Activated CD8-positive, alpha-beta memory T cell treated with anti-CD3 and anti-CD28 coated beads for 24 hours (primary cell): ENCODE results near the gene TCP1.
"Not testable (repeated sequence)": the region's sequence is repeated elsewhere in the genome, so short reads cannot be mapped to it uniquely, and the experiment has no call there.

Source experiments
- DNase-seq: peaks from one replicate; pipeline ENCODE4 v3.0.0-alpha.2; 2020

The TCP1 gene

DNA sequence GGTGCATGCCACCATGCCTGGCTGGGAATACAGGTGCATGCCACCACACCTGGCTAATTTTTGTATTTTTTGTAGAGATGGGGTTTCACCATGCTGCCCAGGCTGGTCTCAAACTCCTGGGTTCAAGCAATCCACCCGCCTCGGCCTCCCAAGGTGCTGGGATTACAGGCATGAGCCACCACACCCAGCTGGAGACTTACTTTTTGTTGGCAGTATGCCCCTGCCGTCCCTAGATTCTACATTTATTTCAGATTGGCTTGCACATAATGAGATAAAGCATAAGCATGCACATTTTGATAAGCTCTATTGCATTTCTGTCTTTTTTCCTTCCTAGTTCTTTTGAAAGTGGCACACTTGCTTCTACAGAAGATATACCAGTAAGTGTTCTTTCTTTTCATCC is 27.4 kb upstream of the TCP1 start:
- not testable (repeated sequence) for DNase-seq

DNA sequence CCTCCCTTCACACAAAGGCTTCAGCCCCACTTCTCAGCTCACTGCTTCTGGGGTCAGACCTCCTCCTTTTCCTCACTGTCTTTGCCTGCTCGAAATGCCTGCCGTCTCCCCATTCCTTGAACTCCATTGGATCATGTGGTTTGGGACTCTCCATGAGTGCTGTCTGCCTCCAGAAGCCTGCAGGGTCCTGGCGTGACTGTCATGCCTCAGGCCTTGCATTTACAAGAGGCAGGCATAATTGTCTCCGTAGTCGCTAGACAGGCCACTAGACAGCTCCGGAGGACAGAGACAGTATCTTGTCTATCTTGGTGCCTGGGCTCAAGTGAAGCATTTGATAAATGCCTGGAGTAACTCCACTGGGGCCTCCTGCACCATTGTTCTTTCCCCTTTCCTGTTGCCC is 26.0 kb upstream of the TCP1 start:
- no peak for DNase-seq

DNA sequence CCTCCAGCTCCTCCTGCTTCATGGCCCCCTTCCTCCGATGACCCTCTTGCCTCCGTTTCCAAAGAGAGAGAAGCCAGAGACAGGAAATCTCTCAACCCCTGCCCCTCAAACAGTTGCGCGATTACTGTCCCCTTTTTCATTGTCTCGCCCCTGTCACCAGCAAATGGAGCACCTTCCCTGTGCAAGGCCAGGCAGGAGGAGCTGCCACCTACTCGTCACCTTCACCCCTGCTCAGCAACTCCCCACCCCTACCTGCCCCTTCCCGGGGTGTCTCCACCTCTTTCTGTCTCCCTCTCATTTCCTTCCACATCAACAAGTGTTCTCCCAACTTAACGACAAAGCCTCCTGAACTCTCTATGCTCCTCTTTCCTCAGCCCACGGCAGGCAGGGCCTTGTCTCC is 24.4 kb upstream of the TCP1 start:
- DNase-seq, result no peak

DNA sequence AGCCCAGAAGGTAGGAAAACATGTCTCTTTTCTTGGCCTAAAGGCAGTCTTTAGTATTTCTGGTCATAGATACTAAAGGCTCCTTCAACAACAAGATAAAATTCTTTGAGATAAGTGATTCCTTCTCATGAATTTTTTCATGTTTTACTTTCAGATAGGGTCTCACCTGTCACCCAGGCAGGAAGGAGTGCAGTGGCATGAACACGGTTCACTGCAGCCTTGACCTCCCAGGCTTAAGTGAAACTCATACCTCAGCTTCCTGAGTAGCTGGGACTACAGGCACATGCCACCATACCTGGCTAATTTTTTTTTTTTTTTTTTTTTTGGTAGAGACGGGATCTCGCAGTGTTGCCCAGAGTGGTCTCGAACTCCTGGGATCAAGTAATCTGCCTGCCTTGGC is 19.7 kb upstream of the TCP1 start:
- DNase-seq, result no peak

DNA sequence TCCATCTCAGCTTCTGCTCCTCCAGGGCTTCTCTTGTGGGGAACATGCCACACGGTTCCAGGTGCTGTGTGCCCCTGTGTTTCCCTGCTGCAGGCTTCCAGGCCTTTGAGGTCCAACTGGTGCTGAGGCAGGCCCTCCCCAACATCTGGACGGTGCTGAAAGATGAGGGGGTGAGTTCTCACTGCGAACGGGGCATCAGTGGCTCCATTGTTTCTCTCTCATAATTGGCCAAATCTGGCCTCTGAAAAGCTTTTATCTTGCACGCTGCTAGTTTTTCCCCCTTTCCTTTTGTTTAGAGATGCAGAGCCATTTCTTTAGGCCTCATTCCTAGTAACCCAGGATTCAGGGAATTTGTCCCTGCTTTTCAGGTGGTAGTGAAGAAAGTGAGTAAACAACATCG is 19.2 kb upstream of the TCP1 start:
- no peak for DNase-seq

DNA sequence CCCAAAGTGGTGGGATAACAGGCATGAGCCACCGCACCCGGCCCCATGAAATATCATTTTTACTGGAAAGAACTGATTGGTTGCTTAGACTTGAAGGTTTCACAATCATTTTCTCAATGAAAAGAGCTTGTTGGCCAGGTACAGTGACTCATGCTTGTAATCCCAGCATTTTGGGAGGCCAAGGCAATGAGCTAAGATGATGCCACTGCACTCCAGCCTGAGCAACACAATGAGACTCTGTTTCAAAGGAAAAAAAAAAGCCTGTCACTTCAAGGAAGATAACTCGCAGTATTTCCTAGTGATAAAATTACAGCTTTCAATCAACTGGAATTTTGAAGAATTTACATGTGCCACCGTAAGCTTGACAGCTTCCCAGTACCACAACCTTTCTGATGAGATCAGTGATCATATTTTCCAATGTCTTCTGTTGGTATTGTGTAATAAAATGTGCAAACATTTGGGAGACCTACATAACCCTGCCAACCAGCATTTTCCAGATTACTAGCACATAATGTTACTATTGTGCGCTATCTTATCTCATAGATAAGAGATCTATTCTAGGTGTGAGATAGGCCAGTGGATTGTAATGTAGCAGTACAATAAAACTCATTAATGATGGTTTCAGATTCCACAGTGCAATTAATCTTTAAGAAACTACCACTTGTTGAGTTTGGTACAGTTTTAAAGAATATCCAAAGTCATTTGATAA is 17.9 kb upstream of the TCP1 start:
- DNase-seq, result no peak

DNA sequence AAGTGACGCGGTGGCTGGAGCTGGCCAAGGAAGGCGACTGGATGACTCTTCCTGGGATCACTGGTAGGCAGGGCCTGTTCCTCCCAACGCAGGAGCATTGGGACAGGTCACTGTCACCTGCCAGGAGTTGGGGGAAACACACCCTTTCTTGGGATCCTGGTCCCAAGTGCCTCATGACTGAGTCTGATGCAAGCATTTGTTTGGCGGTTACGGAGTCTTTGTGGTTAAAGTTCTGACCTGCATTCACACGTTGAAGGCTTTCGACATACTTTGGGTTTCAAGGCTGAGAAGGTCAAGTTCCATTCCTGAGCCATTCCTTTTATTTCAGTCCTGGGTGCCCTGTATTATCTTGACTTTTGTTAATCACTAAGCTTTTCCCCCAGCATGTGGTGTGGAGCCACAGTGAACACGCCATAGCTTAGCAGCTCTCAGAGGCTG is 16.6 kb upstream of the TCP1 start:
- DNase-seq, result no peak

DNA sequence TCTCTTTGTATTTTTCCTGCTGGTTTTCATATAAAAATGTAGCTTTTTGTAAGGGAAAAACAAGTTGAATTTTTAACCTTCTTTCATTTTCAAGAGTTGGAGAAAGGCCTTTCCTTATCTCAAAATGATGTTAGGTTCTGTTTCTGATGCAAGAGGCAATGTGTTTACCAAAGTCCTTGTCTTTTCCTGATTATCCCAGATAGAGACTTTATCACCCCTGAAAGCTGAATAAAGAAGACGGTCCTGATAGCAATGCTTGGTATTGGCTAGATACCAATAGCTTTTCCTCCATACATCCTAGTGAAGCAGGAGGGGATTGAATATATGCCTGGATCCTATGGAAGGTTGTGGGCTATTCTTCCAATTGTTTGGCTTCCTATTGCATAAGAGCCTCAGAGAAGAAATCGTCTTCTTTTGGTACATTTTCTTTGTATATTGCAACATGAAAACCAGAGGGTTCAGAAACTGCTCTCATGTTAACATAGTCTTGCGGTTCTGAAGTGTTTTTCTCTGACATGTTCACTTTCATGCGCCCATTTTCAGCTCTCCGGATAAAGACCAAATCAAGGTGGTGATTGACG is 16.1 kb upstream of the TCP1 start:
- DNase-seq, result no peak

DNA sequence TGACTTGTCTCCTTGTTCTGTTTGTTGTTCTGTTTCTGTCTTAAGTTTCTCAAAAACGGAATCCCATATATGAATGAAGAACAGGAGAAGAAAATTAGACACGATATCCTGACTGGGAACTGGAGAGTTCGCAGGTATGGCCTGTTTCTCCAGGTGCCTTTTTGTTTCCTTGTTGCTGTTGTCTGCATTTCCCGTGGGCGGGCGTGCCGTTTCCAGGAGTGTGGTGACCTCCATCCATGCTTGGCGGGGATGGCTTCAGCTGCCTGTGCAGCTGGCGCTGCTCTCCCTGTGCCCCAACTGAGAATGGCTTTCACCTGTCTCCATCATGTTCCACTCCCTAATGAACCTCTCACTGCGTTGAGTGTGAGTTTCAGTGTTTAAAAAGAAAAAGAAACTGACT is 15.1 kb upstream of the TCP1 start:
- no peak for DNase-seq

DNA sequence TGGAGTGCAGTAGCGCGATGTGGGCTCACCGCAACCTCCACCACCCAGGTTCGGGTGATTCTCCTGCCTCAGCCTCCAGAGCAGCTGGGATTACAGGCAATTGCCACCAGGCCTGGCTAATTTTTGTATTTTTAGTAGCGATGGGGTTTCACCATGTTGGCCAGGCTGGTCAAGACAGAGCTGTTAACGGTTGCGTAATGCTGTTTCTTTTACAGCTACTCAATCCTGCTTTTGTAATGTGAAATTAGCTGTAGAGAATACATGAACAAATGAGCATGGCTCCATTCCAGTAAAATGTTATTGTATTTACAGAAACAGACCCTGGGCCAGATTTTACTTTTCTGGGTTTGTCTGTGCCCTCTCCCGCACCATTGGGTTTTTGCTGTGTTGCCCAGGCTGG is 12.5 kb upstream of the TCP1 start:
- DNase-seq, result no peak

DNA sequence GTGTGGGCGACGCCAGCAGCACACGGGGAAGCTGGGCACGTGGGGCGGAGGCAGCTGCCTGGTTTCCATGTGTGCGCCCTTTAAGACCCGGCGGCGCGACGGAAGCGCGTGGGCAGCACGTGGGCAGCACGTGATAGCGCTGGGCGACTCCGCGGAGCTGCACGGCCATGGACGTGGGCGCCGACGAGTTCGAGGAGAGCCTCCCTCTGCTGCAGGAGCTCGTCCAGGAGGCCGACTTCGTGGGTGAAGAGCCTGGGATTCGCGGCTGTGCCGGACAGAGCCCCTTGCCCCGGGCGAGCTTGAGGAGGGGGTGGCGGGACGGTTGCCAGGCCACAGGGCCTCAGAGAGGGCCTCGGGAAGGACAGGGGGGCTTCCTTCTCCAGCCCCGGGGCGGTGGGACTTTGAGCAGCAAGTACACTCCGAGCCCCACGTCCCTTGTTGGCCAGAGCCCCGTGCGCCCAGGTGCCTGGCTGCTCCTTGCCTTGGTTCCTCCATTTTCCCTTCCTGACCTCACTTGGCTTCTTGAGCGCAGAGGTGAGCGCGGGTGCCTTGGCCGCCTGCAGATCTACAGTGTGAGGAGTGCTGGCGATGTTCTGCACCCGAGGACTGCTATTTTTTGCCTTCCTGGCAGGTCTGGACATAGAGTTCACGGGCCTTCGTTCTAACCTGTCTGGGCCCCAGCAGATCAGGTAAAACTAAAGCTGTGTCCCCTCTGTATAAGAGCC is 10.9 kb upstream of the TCP1 start, which contains the start of gene PNLDC1:
TSS of gene PNLDC1 (plus strand) at position 136 of the 725 bp plus-strand sequence. CDS start at position 168, 32 bp downstream.
- DNase-seq, result no peak

DNA sequence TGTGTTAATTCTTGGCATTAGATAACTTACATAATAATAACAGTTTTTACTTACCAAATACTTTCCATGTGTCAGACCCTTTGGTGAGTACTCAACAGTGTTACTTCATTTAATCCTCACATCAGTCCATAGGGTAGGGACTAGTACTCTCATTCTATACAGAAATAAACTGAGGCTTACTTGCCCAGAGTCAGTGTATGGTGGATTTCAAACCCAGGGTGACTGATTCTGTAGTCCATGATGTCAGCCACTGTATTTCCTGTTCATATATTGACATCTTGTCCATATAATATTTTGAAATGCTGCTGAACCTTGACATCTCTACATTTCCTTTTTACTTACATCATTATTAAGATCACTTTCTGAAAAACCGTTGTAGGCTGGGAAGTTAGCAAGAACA is 8.2 kb upstream of the TCP1 start:
- DNase-seq, result no peak

DNA sequence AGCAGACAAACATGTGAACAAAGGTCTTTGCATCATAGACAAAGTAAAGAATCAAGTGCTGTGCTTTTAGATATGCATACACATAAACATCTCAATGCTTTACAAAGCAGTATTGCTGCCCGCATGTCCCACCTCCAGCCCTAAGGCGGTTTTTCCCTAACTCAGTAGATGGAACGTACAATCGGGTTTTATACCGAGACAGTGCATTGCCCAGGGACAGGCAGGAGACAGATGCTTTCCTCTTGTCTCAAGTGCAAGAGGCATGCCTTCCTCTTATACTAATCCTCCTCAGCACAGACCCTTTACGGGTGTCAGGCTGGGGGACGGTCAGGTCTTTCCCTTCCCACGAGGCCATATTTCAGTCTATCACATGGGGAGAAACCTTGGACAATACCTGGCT is 5.6 kb upstream of the TCP1 start:
- not testable (repeated sequence) for DNase-seq

DNA sequence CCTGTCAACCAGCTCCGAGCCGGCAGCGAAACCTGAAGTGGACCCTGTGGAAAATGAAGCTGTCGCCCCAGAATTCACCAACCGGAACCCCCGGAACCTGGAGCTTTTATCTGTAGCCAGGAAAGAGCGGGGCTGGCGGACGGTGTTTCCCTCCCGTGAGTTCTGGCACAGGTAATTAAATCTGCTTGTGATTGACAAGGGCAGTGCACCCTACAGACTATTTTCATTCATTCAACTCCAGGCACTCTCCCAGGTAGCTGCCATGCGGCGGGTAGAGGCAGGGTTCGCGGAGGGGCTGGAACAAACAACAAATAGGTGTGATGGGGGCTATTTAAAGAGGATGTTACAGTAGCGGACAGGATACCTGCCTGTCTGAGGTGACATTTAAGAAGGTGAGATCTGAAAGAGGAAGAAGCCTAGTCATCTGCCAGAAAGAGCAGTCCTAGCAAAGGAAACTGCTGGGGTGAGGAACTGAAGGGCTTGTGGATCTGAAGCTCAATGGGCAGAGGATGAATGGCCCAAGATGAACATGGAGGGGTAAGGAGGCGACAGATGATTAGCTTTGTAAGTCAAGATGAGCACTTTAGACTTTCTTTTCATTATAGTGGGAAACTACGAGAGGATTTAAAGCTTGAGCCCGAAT is 1.7 kb upstream of the TCP1 start:
- DNase-seq, result peak; percentile 64

DNA sequence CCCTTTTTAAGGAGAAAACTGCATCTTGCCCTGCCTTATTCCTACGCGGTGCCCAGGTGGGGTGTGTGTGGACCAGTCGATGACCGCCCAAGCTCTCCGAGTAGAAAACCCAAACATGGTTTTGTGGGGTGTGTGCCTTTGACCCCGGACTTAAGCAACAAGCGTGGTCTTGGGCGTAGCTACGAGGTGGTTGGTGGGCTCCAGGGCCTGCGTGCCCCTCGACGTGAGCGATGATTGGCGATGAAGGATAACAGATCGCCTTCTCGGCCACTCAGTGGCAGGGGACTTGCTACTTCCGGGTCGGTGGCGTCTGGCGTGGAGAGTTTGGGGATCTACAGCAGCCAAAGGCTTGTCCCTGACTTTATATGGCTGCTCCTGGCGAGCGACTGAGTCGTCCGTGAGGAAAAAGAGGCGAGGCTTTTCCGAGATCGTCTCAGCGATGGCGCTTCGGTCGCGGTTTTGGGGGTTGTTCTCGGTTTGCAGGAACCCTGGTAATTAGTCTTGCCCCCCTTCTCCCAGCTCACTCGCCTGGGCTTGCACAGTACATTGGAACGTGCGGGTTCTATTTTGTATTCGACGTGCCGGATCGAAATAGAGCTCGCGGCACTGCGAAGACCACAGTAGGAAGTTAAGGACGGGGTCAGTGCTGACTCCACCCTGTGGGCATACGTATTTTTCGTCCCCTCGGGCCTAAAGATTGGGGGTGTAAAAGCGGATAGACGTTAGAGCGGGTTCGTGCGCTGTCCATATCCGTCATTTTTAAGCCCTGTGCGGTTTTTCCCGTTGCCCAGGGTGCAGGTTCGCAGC is 950 bp upstream of the TCP1 start, which contains the start of gene MRPL18:
TSS of gene MRPL18 (plus strand) at position 319 of the 807 bp plus-strand sequence. CDS start at position 440, 121 bp downstream.
- peak; percentile 87 for DNase-seq

DNA sequence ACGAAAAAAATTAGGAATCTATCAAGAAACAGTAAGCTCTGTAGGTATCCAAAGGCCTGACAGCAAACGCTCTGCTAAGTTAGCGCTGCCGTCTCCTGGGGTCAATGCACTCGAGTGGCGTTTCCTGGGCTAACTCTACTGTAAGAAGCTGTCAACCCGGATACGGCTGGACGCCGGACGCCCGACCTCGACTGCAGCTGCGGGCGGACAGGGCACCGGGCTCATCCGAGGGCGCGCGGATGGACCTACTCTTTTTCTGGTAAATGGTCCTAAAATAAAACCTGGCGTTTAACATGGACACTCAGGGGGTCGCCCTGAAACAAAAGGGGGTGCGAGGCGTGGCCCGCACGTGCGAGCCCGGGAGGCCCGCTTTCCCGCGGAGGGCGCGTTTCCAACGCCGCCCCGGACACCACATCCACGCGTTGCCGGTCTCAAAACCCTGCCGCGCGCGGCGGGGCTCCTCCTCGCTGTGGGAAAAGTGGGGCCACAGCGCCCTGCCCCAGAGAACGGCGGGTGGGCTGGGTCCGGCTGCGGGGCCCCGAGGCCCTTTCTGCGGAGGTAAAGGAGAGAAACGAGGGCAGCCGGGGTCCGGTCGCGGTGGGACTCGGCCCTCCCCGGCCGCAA is 537 bp downstream of the TCP1 start:
- peak; percentile 69 for DNase-seq

DNA sequence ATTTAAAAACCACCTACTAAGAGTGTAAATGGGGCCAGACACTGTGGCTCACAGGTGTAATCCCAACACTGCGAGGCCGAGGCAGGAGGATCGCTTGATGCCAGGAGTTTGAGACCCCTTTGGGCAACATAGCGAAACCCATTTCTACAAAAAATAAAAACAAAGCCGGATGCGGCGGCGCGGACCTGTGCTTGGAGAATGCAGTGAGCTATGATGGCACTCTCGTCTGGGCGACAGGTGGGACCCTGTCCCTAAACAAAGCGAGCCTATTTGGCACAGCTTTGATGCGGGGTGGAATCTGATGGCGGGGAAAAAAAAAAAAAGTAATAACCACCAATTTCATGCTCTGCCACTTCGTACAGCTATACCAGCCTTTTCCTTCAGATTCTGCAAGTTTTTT is 1.1 kb downstream of the TCP1 start:
- no peak for DNase-seq

DNA sequence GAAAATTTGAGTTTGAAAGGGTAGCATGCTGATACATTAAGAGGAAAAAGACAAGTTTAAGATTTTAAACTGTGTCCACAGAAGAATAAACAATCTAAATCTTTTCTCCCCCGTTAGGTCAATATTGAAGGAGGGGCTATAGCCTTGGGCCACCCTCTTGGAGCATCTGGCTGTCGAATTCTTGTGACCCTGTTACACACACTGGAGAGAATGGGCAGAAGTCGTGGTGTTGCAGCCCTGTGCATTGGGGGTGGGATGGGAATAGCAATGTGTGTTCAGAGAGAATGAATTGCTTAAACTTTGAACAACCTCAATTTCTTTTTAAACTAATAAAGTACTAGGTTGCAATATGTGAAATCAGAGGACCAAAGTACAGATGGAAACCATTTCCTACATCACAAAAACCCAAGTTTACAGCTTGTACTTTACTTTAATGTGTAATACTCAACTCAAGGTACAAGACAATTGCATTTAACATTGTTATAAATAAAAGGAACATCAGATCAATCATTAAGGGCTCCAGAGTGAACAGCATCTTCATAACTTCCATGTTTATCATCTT is 10.8 kb downstream of the TCP1 start:
- DNase-seq, result no peak

DNA sequence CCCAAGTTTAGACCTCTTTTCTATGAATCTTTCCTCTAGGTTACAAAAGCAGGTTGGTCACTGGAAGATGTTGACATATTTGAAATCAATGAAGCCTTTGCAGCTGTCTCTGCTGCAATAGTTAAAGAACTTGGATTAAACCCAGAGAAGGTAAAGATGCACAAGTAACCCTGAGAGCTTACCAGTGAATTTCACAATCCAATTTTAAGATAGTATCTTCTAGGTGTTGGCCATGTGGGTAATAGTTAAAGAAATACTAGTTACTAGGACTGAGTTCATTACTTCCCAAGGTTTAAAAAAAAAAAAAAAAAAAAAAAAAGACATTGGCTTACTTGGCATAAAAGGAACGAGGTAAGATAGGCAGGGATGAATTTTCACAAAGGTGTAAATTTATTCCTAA is 11.3 kb downstream of the TCP1 start:
- no peak for DNase-seq

DNA sequence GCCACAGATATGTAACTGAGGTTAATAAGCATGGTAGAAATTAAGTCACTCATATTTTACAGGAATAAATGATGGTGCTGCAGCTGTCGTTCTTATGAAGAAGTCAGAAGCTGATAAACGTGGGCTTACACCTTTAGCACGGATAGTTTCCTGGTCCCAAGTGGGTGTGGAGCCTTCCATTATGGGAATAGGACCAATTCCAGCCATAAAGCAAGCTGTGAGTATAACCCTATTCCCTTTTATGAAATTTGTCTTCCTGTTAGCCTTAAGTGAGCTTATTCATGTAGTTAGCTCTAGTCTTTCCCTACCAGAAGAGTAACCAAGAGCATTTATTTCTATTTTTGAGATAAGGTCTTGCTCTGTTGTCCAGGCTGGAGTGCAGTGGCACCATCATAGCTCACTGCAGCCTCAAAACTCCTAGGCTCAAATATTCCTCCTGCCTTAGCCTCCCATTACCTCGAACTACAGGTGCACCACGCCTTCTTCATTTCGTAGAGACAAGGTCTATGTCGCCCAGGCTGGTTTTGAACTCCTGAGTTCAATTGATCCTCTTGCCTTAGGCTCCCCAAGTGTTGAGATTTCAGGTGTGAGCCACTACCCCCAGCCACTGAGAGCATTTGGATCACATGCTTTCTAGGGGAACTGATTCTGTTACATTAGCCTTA is 12.0 kb downstream of the TCP1 start:
- no peak for DNase-seq

DNA sequence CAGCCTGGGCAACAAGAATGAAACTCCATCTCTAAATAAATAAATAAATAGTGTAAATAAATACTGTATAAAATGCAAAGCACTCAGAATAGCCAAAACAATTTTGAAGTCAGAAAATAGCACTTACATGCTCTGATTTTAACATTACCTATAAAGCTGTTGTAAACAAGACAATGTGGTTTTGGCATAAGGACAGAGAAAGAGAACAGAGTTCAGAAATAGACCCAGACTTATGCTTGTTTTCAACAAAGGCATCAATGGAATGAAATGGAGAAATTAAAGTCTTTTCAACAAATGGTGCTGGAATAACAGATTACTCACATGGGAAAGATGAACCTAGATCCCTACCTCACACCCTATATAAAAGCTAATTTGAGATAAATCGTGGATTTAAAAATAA is 17.2 kb downstream of the TCP1 start:
- DNase-seq, result no peak
